Liver (tissue), 9 donors: ENCODE data around the gene PAQR9. TPM values are rescaled to one million over a fixed set of nuclear protein-coding genes. Genes with fewer than 3 reads are reported as not detected.
A peak's percentile ranks its signal among the peaks of the same experiment; 100 is the strongest.

Experiments
- DNase-seq: peaks from one replicate; pipeline ENCODE4 v3.0.0-alpha.2; 2017; ENCODE audit warnings: low spot score
- H3K27ac ChIP-seq, 2 donors: one replicate each; pipeline ENCODE4 v1.7.0; 2013; ENCODE audit warnings: inconsistent platforms in 2 of 2, low read length in 2 of 2, control low read depth in 1 of 2, low read depth in 1 of 2, mild to moderate bottlenecking in 1 of 2
- H3K27me3 ChIP-seq, 4 donors: one replicate each; pipeline versions ENCODE4 v1.6.1 to v1.7.0; 2013; ENCODE audit warnings: low read length in 3 of 4, inconsistent platforms in 1 of 4, mild to moderate bottlenecking in 1 of 4, moderate library complexity in 1 of 4; ENCODE audit not compliant: control insufficient read depth in 4 of 4, insufficient read depth in 4 of 4
- H3K36me3 ChIP-seq, 4 donors: one replicate each; pipeline versions ENCODE4 v1.6.1 to v1.7.0; 2013; ENCODE audit warnings: low read length in 3 of 4, mild to moderate bottlenecking in 3 of 4, low read depth in 1 of 4, moderate library complexity in 1 of 4; ENCODE audit not compliant: control insufficient read depth in 4 of 4, insufficient read depth in 3 of 4
- H3K4me1 ChIP-seq, 4 donors: one replicate each; pipeline versions ENCODE4 v1.6.1 to v1.7.0; 2013; ENCODE audit warnings: low read length in 3 of 4, mild to moderate bottlenecking in 3 of 4, moderate library complexity in 1 of 4; ENCODE audit not compliant: control insufficient read depth in 4 of 4, insufficient read depth in 4 of 4
- H3K4me3 ChIP-seq, 3 donors: one replicate each; pipeline versions ENCODE4 v1.6.1 to v1.7.0; 2013; ENCODE audit warnings: low read length in 3 of 3, control low read depth in 1 of 3, low read depth in 1 of 3, mild to moderate bottlenecking in 1 of 3
- H3K9ac ChIP-seq, 2 donors: one replicate each; pipeline ENCODE4 v1.7.0; 2013; ENCODE audit warnings: low read length in 2 of 2, mild to moderate bottlenecking in 2 of 2, moderate library complexity in 2 of 2, control low read depth in 1 of 2, low read depth in 1 of 2
- H3K9me3 ChIP-seq, 4 donors: one replicate each; pipeline versions ENCODE4 v1.6.1 to v1.7.0; 2013; ENCODE audit warnings: low read length in 3 of 4; ENCODE audit not compliant: control insufficient read depth in 4 of 4
- FOXA1 ChIP-seq: IDR thresholded peaks from 2 replicates; pipeline ENCODE4 v1.6.1; 2016; ENCODE audit warnings: antibody characterized with exemption
- FOXA2 ChIP-seq: IDR thresholded peaks from 2 replicates; pipeline ENCODE4 v1.6.1; 2016; ENCODE audit warnings: antibody characterized with exemption
- GABPA ChIP-seq, 2 donors: IDR thresholded peaks in 1 of 2; conservative IDR thresholded peaks in 1 of 2; 2 replicates each; pipeline ENCODE4 v1.6.1; 2016; ENCODE audit warnings: antibody characterized with exemption in 2 of 2, mild to moderate bottlenecking in 1 of 2, moderate library complexity in 1 of 2
- HNF4A ChIP-seq, 2 donors: conservative IDR thresholded peaks; 2 replicates each; pipeline ENCODE4 v1.6.1; 2016; ENCODE audit warnings: antibody characterized with exemption in 2 of 2, mild to moderate bottlenecking in 2 of 2
- HNF4G ChIP-seq: IDR thresholded peaks from 2 replicates; pipeline ENCODE4 v1.6.1; 2016; ENCODE audit warnings: antibody characterized with exemption
- JUND ChIP-seq, 2 donors: IDR thresholded peaks; 2 replicates each; pipeline ENCODE4 v1.6.1; 2016; ENCODE audit warnings: antibody characterized with exemption in 2 of 2
- NR2F2 ChIP-seq: IDR thresholded peaks from 2 replicates; pipeline ENCODE4 v1.6.1; 2016; ENCODE audit warnings: antibody characterized with exemption
- RAD21 ChIP-seq, 2 donors: IDR thresholded peaks; 2 replicates each; pipeline ENCODE4 v1.6.1; 2016; ENCODE audit warnings: antibody characterized with exemption in 2 of 2, mild to moderate bottlenecking in 2 of 2
- REST ChIP-seq: IDR thresholded peaks from 2 replicates; pipeline ENCODE4 v1.6.1; 2016; ENCODE audit warnings: antibody characterized with exemption, mild to moderate bottlenecking
- RXRA ChIP-seq, 2 donors: IDR thresholded peaks; 2 replicates each; pipeline ENCODE4 v1.6.1; 2017 to 2018; ENCODE audit warnings: antibody characterized with exemption in 2 of 2, mild to moderate bottlenecking in 1 of 2
- SP1 ChIP-seq: IDR thresholded peaks from 2 replicates; pipeline ENCODE4 v1.6.1; 2018; ENCODE audit warnings: antibody characterized with exemption, mild to moderate bottlenecking
- YY1 ChIP-seq: IDR thresholded peaks from 2 replicates; pipeline ENCODE4 v1.6.1; 2016; ENCODE audit warnings: antibody characterized with exemption, mild to moderate bottlenecking
- WGBS: extraction: QIAGEN DNeasy Blood & Tissue Kit; methylation state at CpG from one replicate; pipeline ENCODE4 v1.1.7; 2013; 5-methylcytosine and 5-hydroxymethylcytosine counted together
- polyA plus RNA-seq, 2 donors: library from polyadenylated mRNA; stranded (reverse) in 1 of 2; unstranded in 1 of 2; fragments of 200-250 nt in 1 of 2; fragments of >200 nt in 1 of 2; fragmentation: Nextera tagmentation in 1 of 2; extraction: Ambion mirVana in 1 of 2; gene quantifications; one replicate each; pipeline versions ENCODE4 v1.2.1 to v1.2.3, GENCODE V29; 2013 to 2015
- total RNA-seq, 2 donors: library from RNA; depleted of rRNA; stranded (reverse); fragments of >200 nt; gene quantifications; one replicate each; pipeline ENCODE4 v1.2.3, GENCODE V29; 2014
- TF ChIP-seq, protein P1 (sequence below): IDR thresholded peaks from 2 replicates; pipeline ENCODE4 v1.6.1; 2016; ENCODE audit warnings: antibody characterized with exemption
- TF ChIP-seq, protein P2 (sequence below): fragments of 150-350 bp; IDR thresholded peaks from 2 replicates; pipeline ENCODE4 v1.5.1; 2017; ENCODE audit warnings: improper control_type of control experiment, low read depth, low read length; ENCODE audit not compliant: missing input control
- donor health status: healthy.
- donor health status: healthy.
- donor health status: healthy.
- donor health status: healthy.
- donor health status: healthy.

Gene PAQR9
- total and polyA plus RNA-seq, 4 donors: 3.6 to 24.3 (median 12.6) TPM

GRCh38 chr3:142977399-142977728 is 13.9 kb upstream of the PAQR9 start:
- Histone ChIP-seq H3K4me1 (peaks cover 5 to 21% (median 18%) of the 10 kb centered on the region in 4 donors), H3K27ac (no peak overlapping the region), H3K27me3 (no peaks in the 10 kb centered on the region), H3K9me3 (no peaks in the 10 kb centered on the region), H3K9ac (no peak overlapping the region), H3K4me3 (no peak overlapping the region), H3K36me3 (no peaks in the 10 kb centered on the region)
- TF ChIP-seq NR2F2: no peak
- TF ChIP-seq HNF4G: no peak
- no peak for TF ChIP-seq SP1
- WGBS: 12% methylated on average over 1 of the region's 1 CpG
- DNase-seq: no peak

DNA sequence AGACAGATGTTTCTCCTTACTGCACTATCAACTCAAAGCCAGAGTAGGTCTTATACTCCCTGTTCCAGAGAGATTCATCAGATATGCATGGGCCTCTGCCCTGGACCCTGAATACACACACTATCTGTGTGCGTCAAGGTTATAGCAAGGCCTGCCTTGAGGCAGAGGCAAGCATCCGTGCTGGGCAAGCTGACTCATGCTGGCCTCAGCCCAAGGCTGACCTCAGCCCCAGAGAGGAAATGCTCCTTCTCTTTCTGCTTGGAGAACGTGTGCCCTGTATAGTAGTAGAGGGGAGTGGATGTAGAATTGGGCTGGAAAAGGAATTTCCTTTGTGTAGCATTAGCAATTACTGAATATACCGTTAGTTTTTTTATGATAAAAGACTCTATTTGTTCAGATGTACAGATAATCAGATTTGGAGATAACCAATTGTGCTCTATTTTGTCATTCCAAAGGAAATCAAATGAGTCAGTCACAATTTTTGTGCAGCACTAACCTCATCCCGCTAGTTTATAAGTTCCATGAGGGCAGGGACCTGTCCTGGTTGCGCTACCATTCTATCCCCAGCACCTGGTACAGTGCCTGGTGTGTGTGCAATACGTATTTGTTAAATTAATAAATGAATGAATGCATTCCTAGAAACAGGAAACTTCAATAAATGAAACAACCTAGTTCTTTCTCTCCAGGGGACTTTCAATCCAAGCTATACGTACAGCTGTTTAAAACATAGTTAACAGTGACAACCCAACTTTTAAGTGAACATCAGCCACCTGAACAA is 13.3 kb upstream of the PAQR9 start:
- Histone ChIP-seq H3K27ac (no peak overlapping the region), H3K27me3 (no peaks in the 10 kb centered on the region), H3K4me3 (no peak overlapping the region), H3K36me3 (no peaks in the 10 kb centered on the region), H3K9me3 (no peaks in the 10 kb centered on the region), H3K9ac (no peak overlapping the region), H3K4me1 (peaks cover 5 to 23% (median 19%) of the 10 kb centered on the region in 4 donors)
- WGBS: 71% methylated on average over 8 of the region's 8 CpGs
- peak in 1 of 2 donors; percentile 13 for TF ChIP-seq RXRA (IDR thresholded peaks at IDR 0.05)
- TF ChIP-seq SP1: no peak
- peak; percentile 41 to 67 for TF ChIP-seq JUND (IDR thresholded peaks at IDR 0.05)
- DNase-seq: peak; percentile 78

- TF ChIP-seq FOXA1 (no peak), RAD21 (IDR thresholded peaks at IDR 0.05) (peak in 1 of 2 donors; percentile 17)
- WGBS: 97% methylated on average over 4 of the region's 4 CpGs
- no peak for DNase-seq
Measured at GRCh38 chr3:142975316-142975995, 12.0 kb upstream of the PAQR9 start.

DNA sequence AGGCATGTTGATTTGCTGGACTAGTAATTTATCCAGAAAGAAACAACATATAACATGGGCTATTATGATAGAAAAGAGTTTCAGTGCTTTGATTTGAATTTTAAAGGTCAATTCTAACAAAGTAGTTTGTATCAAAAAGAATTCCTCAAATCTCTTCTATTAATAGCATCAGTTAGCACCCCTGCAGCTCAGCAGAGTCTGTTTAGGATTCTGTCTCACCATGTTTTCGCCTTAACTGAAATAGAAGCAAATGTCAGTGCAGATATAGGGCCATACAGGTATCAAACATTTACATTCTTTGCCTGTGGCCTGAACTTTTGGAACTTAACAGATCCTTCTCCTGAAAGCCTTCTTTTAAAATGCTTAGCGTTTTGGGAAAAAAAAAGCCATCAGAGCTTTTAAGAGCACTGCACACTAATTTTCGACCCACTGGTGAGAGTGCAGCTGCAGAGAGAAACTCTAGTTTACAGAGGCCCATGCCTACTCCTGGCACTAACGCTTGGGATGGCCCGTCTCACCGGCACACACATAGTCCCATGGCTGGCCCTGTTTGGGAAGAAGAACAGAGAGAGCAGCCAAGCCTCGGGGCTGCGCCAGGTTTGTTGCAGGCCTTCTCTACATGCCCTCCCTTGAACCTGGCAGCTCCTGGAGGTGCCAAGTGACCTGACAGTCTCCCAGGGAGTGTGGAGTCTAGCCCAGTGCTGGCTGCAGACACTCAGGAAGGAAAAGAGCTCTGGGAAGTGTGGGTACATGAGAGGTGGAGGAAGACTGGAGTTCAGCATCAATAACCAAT is 9.9 kb upstream of the PAQR9 start:
- Histone ChIP-seq H3K27ac (no peak overlapping the region), H3K36me3 (no peaks in the 10 kb centered on the region), H3K4me1 (peaks cover 5 to 28% (median 25%) of the 10 kb centered on the region in 4 donors), H3K9me3 (no peaks in the 10 kb centered on the region), H3K9ac (no peak overlapping the region), H3K27me3 (no peaks in the 10 kb centered on the region), H3K4me3 (no peak overlapping the region)
- 48% methylated on average over 8 of the region's 8 CpGs for WGBS
- no peak for DNase-seq
- peak; percentile 83 to 85 for TF ChIP-seq RXRA (IDR thresholded peaks at IDR 0.05)
- TF ChIP-seq SP1: no peak
- TF ChIP-seq, protein P1, sequence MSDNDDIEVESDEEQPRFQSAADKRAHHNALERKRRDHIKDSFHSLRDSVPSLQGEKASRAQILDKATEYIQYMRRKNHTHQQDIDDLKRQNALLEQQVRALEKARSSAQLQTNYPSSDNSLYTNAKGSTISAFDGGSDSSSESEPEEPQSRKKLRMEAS: no peak
- no peak for TF ChIP-seq GABPA (IDR thresholded peaks at IDR 0.05 in 1 of 2, conservative IDR thresholded peaks at IDR 0.05 in 1 of 2)
- TF ChIP-seq, protein P2, sequence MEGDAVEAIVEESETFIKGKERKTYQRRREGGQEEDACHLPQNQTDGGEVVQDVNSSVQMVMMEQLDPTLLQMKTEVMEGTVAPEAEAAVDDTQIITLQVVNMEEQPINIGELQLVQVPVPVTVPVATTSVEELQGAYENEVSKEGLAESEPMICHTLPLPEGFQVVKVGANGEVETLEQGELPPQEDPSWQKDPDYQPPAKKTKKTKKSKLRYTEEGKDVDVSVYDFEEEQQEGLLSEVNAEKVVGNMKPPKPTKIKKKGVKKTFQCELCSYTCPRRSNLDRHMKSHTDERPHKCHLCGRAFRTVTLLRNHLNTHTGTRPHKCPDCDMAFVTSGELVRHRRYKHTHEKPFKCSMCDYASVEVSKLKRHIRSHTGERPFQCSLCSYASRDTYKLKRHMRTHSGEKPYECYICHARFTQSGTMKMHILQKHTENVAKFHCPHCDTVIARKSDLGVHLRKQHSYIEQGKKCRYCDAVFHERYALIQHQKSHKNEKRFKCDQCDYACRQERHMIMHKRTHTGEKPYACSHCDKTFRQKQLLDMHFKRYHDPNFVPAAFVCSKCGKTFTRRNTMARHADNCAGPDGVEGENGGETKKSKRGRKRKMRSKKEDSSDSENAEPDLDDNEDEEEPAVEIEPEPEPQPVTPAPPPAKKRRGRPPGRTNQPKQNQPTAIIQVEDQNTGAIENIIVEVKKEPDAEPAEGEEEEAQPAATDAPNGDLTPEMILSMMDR: no peak
- no peak for TF ChIP-seq REST
- no peak for TF ChIP-seq FOXA2
- peak in 1 of 2 donors; percentile 41 for TF ChIP-seq RAD21 (IDR thresholded peaks at IDR 0.05)
- no peak for TF ChIP-seq JUND (IDR thresholded peaks at IDR 0.05)
- no peak for TF ChIP-seq NR2F2
- TF ChIP-seq YY1: peak; percentile 36
- no peak for TF ChIP-seq HNF4G
- TF ChIP-seq FOXA1: no peak
- TF ChIP-seq HNF4A (conservative IDR thresholded peaks at IDR 0.05): peak; percentile 32 to 62

More at GRCh38 chr3:142975316-142975995, 12.0 kb upstream of the PAQR9 start:
- peaks cover 5 to 23% (median 20%) of the 10 kb centered on the region in 4 donors for H3K4me1 ChIP-seq
- H3K4me3 ChIP-seq: no peak overlapping the region
- no peak overlapping the region for H3K27ac ChIP-seq
- H3K9ac ChIP-seq: no peak overlapping the region
- H3K27me3 ChIP-seq: no peaks in the 10 kb centered on the region
- H3K36me3 ChIP-seq: no peaks in the 10 kb centered on the region
- H3K9me3 ChIP-seq: no peaks in the 10 kb centered on the region
